HCT116 (cell line): ENCODE measurements around the gene SEPTIN5.

Experiments used
- EZH2 ChIP-seq: fragments of 200-600 bp; sonication (generic); IDR thresholded peaks from 2 replicates; pipeline ENCODE4 v1.6.1; 2017; ENCODE audit warnings: antibody characterized with exemption, mixed run types
- EZH2phosphoT487 ChIP-seq: fragments of 200-600 bp; IDR thresholded peaks from 2 replicates; pipeline ENCODE4 v1.6.1; 2018; ENCODE audit warnings: antibody characterized with exemption, borderline replicate concordance
- FOSL1 ChIP-seq: IDR thresholded peaks from 2 replicates; pipeline ENCODE4 v1.6.1; 2012; ENCODE audit warnings: low read depth
- JUND ChIP-seq: IDR thresholded peaks from 2 replicates; pipeline ENCODE4 v1.6.1; 2012
- POLR2A ChIP-seq: IDR thresholded peaks from 2 replicates; pipeline ENCODE4 v1.7.0; 2011; ENCODE audit warnings: borderline replicate concordance; ENCODE audit not compliant: insufficient read depth, insufficient read length; ENCODE audit errors: extremely low read depth
- POLR2AphosphoS5 ChIP-seq: IDR thresholded peaks from 2 replicates; pipeline ENCODE4 v1.6.1; 2011; ENCODE audit warnings: mild to moderate bottlenecking, low read depth, low read length, moderate library complexity
- RAD21 ChIP-seq: IDR thresholded peaks from 2 replicates; pipeline ENCODE4 v1.6.1; 2012; ENCODE audit warnings: low read depth, mild to moderate bottlenecking
- SP1 ChIP-seq: IDR thresholded peaks from 2 replicates; pipeline ENCODE4 v1.6.1; 2012; ENCODE audit warnings: low read depth
- TCF7L2 ChIP-seq: IDR thresholded peaks from 2 replicates; pipeline ENCODE4 v1.7.0; 2011; ENCODE audit warnings: borderline replicate concordance, inconsistent platforms; ENCODE audit not compliant: insufficient read depth, insufficient read length; ENCODE audit errors: extremely low read depth
- ZFX ChIP-seq: fragments of 450-650 bp; IDR thresholded peaks from 2 replicates; pipeline ENCODE4 v1.6.1; 2017
- TF ChIP-seq, protein P1 (sequence below), 3 experiments: fragments of 200-600 bp in 1 of 3; sonication (generic) in 1 of 3; IDR thresholded peaks in 2 of 3; conservative IDR thresholded peaks in 1 of 3; 2 replicates each; pipeline ENCODE4 v1.5.1; 2012 to 2017; ENCODE audit warnings: low read depth in 2 of 3, low read length in 2 of 3, antibody characterized with exemption in 1 of 3, borderline replicate concordance in 1 of 3, control low read depth in 1 of 3, mild to moderate bottlenecking in 1 of 3, mixed read lengths in 1 of 3, mixed run types in 1 of 3, moderate library complexity in 1 of 3; ENCODE audit not compliant: insufficient read depth in 1 of 3
- TF ChIP-seq, protein P2 (sequence below): IDR thresholded peaks from 2 replicates; pipeline ENCODE4 v1.6.1; 2012; ENCODE audit warnings: low read depth
- TF ChIP-seq, protein P3 (sequence below): IDR thresholded peaks from 2 replicates; pipeline ENCODE4 v1.6.1; 2012
- TF ChIP-seq, protein P4 (sequence below): IDR thresholded peaks from 2 replicates; pipeline ENCODE4 v1.6.1; 2011; ENCODE audit warnings: mild to moderate bottlenecking, low read length, moderate library complexity; ENCODE audit not compliant: insufficient replicate concordance; ENCODE audit errors: extremely low read depth

- TF ChIP-seq POLR2AphosphoS5 = no peak
- TF ChIP-seq, protein P1, sequence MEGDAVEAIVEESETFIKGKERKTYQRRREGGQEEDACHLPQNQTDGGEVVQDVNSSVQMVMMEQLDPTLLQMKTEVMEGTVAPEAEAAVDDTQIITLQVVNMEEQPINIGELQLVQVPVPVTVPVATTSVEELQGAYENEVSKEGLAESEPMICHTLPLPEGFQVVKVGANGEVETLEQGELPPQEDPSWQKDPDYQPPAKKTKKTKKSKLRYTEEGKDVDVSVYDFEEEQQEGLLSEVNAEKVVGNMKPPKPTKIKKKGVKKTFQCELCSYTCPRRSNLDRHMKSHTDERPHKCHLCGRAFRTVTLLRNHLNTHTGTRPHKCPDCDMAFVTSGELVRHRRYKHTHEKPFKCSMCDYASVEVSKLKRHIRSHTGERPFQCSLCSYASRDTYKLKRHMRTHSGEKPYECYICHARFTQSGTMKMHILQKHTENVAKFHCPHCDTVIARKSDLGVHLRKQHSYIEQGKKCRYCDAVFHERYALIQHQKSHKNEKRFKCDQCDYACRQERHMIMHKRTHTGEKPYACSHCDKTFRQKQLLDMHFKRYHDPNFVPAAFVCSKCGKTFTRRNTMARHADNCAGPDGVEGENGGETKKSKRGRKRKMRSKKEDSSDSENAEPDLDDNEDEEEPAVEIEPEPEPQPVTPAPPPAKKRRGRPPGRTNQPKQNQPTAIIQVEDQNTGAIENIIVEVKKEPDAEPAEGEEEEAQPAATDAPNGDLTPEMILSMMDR (IDR thresholded peaks at IDR 0.05 in 2 of 3, conservative IDR thresholded peaks at IDR 0.05 in 1 of 3; ENCODE audit: borderline replicate concordance in 1 of 3, insufficient read depth in 1 of 3, low read depth in 2 of 3, low read length in 2 of 3) = no peak
- TF ChIP-seq, protein P2, sequence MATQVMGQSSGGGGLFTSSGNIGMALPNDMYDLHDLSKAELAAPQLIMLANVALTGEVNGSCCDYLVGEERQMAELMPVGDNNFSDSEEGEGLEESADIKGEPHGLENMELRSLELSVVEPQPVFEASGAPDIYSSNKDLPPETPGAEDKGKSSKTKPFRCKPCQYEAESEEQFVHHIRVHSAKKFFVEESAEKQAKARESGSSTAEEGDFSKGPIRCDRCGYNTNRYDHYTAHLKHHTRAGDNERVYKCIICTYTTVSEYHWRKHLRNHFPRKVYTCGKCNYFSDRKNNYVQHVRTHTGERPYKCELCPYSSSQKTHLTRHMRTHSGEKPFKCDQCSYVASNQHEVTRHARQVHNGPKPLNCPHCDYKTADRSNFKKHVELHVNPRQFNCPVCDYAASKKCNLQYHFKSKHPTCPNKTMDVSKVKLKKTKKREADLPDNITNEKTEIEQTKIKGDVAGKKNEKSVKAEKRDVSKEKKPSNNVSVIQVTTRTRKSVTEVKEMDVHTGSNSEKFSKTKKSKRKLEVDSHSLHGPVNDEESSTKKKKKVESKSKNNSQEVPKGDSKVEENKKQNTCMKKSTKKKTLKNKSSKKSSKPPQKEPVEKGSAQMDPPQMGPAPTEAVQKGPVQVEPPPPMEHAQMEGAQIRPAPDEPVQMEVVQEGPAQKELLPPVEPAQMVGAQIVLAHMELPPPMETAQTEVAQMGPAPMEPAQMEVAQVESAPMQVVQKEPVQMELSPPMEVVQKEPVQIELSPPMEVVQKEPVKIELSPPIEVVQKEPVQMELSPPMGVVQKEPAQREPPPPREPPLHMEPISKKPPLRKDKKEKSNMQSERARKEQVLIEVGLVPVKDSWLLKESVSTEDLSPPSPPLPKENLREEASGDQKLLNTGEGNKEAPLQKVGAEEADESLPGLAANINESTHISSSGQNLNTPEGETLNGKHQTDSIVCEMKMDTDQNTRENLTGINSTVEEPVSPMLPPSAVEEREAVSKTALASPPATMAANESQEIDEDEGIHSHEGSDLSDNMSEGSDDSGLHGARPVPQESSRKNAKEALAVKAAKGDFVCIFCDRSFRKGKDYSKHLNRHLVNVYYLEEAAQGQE = no peak
- TF ChIP-seq EZH2phosphoT487 = no peak
- TF ChIP-seq POLR2A = no peak
- TF ChIP-seq FOSL1 = no peak
- no peak for TF ChIP-seq SP1
- TF ChIP-seq TCF7L2 = no peak
- TF ChIP-seq, protein P3, sequence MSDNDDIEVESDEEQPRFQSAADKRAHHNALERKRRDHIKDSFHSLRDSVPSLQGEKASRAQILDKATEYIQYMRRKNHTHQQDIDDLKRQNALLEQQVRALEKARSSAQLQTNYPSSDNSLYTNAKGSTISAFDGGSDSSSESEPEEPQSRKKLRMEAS = no peak
- TF ChIP-seq EZH2 = no peak
- TF ChIP-seq ZFX = no peak
- no peak for TF ChIP-seq RAD21
- TF ChIP-seq, protein P4, sequence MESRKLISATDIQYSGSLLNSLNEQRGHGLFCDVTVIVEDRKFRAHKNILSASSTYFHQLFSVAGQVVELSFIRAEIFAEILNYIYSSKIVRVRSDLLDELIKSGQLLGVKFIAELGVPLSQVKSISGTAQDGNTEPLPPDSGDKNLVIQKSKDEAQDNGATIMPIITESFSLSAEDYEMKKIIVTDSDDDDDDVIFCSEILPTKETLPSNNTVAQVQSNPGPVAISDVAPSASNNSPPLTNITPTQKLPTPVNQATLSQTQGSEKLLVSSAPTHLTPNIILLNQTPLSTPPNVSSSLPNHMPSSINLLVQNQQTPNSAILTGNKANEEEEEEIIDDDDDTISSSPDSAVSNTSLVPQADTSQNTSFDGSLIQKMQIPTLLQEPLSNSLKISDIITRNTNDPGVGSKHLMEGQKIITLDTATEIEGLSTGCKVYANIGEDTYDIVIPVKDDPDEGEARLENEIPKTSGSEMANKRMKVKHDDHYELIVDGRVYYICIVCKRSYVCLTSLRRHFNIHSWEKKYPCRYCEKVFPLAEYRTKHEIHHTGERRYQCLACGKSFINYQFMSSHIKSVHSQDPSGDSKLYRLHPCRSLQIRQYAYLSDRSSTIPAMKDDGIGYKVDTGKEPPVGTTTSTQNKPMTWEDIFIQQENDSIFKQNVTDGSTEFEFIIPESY = no peak
- no peak for TF ChIP-seq JUND
Observed at GRCh38 chr22:19707347-19708290, 6.7 kb upstream of the SEPTIN5 start.
